GM18870 (cell line): ENCODE results near the gene BICRAL.
A peak's percentile ranks its signal among the peaks of the same experiment; 100 is the strongest.
"Not testable (repeated sequence)": the region's sequence is repeated elsewhere in the genome, so short reads cannot be mapped to it uniquely, and the experiment has no call there.

ENCODE experiments used
- ATAC-seq: cut with Tn5 transposase; IDR thresholded peaks from one replicate; pipeline ENCODE4 v1.9.1; 2021; ENCODE audit warnings: moderate library complexity; ENCODE audit not compliant: unreplicated experiment

BICRAL gene

DNA sequence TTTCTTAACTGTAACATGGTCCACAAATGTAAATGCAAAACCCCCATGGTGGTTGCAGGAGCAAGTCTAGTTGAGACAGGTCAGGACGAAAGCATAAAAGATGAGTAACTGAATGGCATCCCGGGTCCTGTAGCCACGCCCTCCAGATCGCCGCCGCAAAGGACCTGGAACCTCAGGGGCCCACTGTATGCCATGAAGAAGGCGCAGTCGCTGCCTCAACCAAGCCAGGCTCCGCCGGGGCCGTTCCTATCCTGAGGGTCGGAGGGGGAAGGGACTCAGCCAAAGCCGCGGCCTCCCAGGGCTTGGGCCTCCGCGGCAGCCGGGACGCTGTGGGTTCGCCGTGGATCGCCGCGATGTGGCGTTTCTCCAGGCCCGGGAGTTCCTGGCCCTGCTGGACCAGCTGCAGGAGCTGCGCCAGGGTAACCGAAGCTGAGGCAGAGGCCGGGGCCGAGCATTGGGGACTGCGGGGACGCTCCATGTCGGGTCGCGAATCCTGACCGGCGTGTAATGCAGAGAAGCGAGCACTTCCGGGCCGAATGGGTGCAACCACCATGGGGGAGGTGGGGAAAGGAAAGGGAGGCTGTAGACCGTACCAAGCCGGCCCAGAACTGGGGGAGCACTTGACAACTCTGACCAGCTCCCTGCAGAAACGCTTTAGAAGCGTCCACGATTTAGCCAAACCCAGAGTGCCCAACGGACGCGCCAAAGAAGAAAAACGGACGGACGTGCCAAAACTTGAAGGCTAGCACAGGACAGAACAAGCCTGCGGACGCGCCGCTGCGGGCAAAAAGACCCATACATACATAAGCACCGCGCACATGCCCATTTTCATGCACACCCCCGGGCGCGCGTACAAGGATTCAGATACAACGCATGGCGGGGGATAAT lies 108.7 kb downstream of the BICRAL start:
- ATAC-seq: peak; percentile 57

- ATAC-seq: no peak
Observed at GRCh38 chr6:42891199-42891722, 109.4 kb downstream of the BICRAL start.

DNA sequence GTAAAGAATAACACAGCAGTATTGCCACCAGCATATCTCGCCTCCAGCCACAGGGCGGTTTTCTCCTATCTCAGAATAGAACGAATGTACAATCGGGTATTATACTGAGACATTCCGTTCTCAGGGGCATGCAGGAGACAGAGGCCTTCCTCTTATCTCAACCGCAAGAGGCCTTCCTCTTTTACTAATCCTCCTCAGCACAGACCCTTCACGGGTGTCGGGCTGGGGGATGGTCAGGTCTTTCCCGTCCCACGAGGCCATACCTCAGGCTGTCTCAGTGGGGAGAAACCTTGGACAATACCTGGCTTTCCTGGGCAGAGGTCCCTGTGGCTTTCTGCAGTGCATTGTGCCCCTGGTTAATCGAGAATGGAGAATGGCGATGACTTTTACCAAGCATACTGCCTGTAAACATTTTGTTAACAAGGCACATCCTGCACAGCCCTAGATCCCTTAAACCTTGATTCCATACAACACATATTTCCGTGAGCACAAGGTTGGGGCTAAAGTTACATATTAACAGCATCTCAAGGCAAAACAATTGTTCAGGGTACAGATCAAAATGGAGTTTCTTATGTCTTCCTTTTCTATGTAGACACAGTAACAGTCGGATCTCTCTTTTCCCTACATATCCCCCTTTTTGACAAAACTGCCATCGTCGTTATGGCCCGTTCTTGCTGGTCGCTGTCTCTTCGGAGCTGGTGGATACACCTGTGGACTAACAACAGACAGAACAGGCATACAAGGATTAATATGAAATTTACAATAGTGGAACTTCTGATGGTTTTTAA lies 112.4 kb downstream of the BICRAL start:
- ATAC-seq: not testable (repeated sequence)

- ATAC-seq: no peak
Observed at GRCh38 chr6:42896178-42896719, 114.4 kb downstream of the BICRAL start.

GRCh38 chr6:42898891-42899361 lies 117.1 kb downstream of the BICRAL start:
- no peak for ATAC-seq

- no peak for ATAC-seq
Observed at GRCh38 chr6:42899871-42900270, 118.0 kb downstream of the BICRAL start.

DNA sequence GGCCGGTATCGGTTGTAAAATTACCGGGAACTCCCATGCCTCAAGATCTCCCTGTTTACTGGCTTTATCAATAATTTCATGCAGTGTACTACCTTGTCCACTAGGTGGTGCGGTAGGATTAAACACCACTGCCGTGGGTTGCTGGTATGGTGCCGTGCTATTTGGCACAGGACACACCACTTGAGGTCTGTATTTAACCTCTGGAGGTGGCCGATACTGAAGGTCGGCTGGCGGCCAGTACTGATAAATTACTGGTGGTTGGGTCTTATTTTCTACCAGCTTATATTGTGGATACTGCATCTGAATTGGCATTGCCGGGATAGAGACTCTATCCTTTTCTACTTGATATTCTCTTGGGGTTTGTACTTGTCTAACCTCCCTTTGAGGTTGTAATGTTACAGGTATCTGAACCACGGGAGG lies 119.7 kb downstream of the BICRAL start:
- ATAC-seq: no peak

DNA sequence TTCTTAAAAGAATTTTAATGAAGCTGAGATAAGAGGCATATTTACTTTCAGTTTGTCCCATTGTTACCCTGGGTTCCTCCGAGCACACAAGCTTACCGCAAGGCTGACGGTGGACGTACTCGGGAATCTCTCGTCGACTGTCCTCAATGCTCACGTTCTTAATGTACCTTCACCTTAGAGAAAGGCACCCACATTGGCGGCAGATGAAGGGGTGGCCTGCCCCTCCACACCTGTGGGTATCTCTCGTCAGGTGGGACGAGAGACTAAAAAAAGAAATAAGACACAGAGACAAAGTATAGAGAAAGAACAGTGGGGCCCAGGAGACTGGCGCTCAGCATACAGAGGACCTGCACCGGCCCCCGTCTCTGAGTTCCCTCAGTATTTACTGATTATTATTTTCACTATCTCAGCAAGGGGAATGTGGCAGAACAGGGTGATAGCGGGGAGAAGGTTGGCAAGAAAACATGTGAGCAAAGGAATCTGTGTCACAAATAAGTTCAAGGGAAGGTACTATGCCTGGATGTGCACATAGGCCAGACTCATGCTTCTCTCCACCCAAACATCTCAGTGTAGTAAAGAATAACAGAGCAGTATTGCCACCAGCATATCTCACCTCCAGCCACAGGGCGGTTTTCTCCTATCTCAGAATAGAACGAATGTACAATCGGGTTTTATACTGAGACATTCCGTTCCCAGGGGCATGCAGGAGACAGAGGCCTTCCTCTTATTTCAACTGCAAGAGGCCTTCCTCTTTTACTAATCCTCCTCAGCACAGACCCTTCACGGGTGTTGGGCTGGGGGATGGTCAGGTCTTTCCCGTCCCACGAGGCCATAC lies 120.8 kb downstream of the BICRAL start:
- ATAC-seq: not testable (repeated sequence)

GRCh38 chr6:42904467-42904866 lies 122.6 kb downstream of the BICRAL start:
- ATAC-seq: no peak

GRCh38 chr6:42907336-42907735 lies 125.5 kb downstream of the BICRAL start:
- ATAC-seq: no peak

DNA sequence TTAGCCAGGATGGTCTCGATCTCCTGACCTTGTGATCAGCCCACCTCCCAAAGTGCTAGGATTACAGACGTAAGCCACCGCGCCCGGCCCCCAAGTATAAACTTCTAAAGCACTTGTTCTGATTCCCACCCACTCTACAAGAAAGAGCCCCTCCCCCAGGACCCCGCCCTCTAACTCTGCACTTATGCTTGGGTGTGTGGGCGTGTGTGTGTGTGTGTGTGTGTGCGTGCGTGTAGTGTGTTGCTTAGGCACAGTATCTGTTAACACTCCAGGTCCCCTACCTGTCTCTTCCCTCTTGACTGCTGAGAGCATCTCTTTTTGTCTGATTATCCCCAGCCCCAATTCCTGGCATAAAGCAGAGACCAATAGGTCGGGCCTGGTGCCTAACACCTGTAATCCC lies 128.0 kb downstream of the BICRAL start:
- ATAC-seq: no peak

DNA sequence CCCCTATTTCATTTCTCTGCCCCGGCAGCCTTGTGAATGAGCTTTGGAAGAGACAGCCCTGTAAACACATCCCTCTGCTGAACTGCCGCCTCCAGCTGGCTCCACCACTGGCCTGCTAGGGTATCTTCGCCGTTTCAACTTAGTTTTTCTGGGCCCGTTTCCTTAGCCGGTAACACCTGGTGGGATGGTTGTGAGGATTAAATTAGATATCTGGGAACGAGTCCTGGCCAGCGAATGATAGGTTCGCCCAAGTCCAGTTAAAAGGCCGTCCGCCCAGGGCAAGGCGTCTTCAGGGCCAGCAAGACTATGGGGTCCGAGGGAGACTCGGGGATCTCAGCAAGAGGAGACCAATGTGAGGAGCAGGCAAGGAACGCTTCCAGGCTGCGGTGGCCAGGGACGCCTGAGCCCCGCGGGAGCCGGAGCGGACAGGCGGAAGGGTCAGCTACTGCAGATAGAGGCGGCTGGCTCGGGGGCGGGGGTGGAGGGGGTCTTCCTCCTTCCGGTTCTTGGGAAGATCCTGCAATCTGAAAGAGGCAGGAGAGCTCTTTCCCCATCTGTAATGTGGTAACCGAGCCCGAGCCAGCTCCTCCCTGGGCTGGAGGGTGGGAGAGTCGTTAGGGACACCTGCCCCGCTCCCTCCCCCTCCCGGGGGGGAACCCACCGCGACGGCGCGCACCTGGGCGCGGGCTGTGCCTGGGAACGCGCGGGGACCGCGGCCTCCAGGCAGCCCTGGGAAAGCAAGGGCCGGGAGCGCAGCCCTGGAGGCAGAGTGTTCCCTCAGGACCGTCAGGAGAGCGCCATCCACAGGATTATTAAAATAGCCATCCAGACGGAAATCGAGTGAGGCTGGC lies 129.5 kb downstream of the BICRAL start:
- no peak for ATAC-seq

- ATAC-seq: no peak
Observed at GRCh38 chr6:42914546-42914945, 132.7 kb downstream of the BICRAL start.

- no peak for ATAC-seq
Observed at GRCh38 chr6:42915732-42916131, 133.9 kb downstream of the BICRAL start, which contains the start of gene PTCRA. PTCRA (plus strand) TSS chr6:42916053; CDS start chr6:42916070, 17 bp downstream.

GRCh38 chr6:42916288-42916687 lies 134.4 kb downstream of the BICRAL start:
- ATAC-seq: no peak
